Stimulated activated naive B cell treated with anti-CD40 and anti-IgM and Interleukin-4, amounts not matched to agents 10 μg/mL and 1 μg/mL and 100 μg/mL, for 72 hours (primary cell): ENCODE data around the gene NFIX.

Experiments
- ATAC-seq, 2 donors: fragments of 150-1000 bp; cut with Tn5 transposase; replicated peaks; 2 replicates each; pipeline ENCODE4 v1.10.0; 2021; ENCODE audit warnings: moderate library complexity in 1 of 2
- DNase-seq: peaks from one replicate; pipeline ENCODE4 v3.0.0; 2021
- H3K27ac Mint-ChIP-seq: one replicate; pipeline ENCODE4 v1.8.0; 2022; ENCODE audit warnings: mild to moderate bottlenecking, mixed read lengths
- H3K27me3 Mint-ChIP-seq, 2 donors: one replicate each; pipeline ENCODE4 v1.8.0; 2022; ENCODE audit warnings: mixed read lengths in 2 of 2
- H3K36me3 Mint-ChIP-seq, 2 donors: one replicate each; pipeline ENCODE4 v1.8.0; 2022; ENCODE audit warnings: mixed read lengths in 2 of 2, mild to moderate bottlenecking in 1 of 2
- H3K4me1 Mint-ChIP-seq, 2 donors: one replicate each; pipeline ENCODE4 v1.8.0; 2022; ENCODE audit warnings: mixed read lengths in 2 of 2, mild to moderate bottlenecking in 1 of 2
- H3K4me3 Mint-ChIP-seq, 2 donors: one replicate each; pipeline ENCODE4 v1.8.0; 2022; ENCODE audit warnings: mild to moderate bottlenecking in 2 of 2, mixed read lengths in 2 of 2, moderate library complexity in 1 of 2
- H3K9me3 Mint-ChIP-seq, 2 donors: one replicate each; pipeline ENCODE4 v1.8.0; 2022; ENCODE audit warnings: mixed read lengths in 2 of 2, mild to moderate bottlenecking in 1 of 2

The NFIX gene

GRCh38 chr19:13022111-13022858 lies 27.0 kb downstream of the NFIX start:
- Mint-ChIP-seq H3K27me3 (peaks cover 17 to 41% of the 10 kb centered on the region in 2 donors), H3K27ac (peak overlapping the region; percentile 43)
- no peak for DNase-seq

DNA sequence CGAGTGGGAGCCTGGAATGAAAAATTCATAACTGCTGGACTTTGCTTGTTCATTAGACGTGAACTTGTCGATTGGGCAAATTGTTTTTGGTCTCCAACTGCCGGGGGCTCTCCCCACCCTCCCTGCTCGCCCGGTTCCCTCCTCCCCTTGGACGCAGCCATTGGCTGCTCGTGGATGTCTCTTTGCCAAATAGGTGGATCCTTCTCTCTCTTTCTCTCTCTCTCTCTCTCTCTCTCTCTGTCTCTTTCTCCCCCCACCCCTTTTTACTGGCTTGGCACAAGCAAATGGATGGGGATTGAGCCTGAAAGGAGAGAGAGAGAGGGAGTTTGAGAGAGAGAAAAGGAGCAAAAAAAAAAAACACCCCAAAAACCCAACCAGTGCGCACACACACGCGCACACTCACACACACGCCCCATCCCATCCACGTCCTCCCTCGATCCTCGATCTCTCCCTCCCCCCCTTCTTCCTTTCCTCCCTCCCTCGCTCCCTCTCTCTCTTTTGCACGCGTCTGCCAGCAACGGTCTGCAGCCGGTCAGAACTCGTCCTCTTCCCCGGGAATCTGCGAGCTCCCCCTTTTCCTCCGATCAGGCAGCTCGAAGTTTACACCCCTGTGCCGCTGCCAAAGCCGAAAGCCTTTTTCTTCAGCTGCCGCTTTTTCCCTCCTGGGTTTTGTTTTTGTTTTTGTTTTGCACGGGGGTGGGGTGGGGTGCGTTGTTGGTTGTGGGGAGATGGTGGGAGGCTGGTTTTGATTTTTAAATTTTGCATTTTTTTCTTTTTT lies 27.8 kb downstream of the NFIX start:
- ATAC-seq, result peak in 1 of 2 donors; percentile 65

More at GRCh38 chr19:13022111-13022858, 27.0 kb downstream of the NFIX start:
- ATAC-seq, result peak; percentile 59 to 68
- peaks cover 16 to 39% of the 10 kb centered on the region in 2 donors for H3K4me1 Mint-ChIP-seq
- peak overlapping the region; percentile 81 to 83 for H3K4me3 Mint-ChIP-seq
- H3K36me3 Mint-ChIP-seq, result peaks cover 0 to 7% of the 10 kb centered on the region in 2 donors
- H3K9me3 Mint-ChIP-seq, result no peaks in the 10 kb centered on the region

DNA sequence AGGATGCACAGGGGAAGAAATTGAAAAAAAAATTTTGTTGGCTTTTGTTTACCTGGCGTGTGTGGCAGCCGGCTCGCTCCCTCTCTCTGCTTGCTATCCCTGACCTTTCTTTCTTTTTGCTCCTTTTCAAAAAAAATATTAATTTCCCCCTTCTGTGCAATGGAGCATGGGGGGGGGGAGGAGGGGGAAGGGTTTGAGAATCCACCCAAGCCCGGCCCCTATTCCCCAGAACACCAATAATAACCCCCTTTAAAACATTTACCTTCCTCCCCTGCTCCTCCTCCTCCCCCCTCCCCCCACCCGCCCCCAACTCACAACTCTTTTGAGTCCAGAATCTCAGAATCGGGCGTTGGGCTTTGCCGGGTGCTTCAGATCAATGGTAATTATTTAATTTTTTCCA lies 28.4 kb downstream of the NFIX start:
- peaks cover 9 to 34% of the 10 kb centered on the region in 2 donors for H3K27me3 Mint-ChIP-seq
- peak overlapping the region; percentile 80 to 83 for H3K4me3 Mint-ChIP-seq
- no peak overlapping the region for H3K27ac Mint-ChIP-seq
- no peak for DNase-seq
- no peak for ATAC-seq
- H3K36me3 Mint-ChIP-seq, result peaks cover 0 to 7% of the 10 kb centered on the region in 2 donors
- H3K9me3 Mint-ChIP-seq, result no peaks in the 10 kb centered on the region
- H3K4me1 Mint-ChIP-seq, result peaks cover 13 to 39% of the 10 kb centered on the region in 2 donors

More for the DNA sequence above, 27.8 kb downstream of the NFIX start:
- DNase-seq, result no peak
- H3K36me3 Mint-ChIP-seq, result peaks cover 0 to 7% of the 10 kb centered on the region in 2 donors
- H3K27me3 Mint-ChIP-seq, result peaks cover 9 to 34% of the 10 kb centered on the region in 2 donors
- H3K9me3 Mint-ChIP-seq, result no peaks in the 10 kb centered on the region
- H3K4me1 Mint-ChIP-seq, result peaks cover 13 to 39% of the 10 kb centered on the region in 2 donors
- H3K4me3 Mint-ChIP-seq, result peak overlapping the region; percentile 80 to 83
- peak overlapping the region; percentile 66 for H3K27ac Mint-ChIP-seq

DNA sequence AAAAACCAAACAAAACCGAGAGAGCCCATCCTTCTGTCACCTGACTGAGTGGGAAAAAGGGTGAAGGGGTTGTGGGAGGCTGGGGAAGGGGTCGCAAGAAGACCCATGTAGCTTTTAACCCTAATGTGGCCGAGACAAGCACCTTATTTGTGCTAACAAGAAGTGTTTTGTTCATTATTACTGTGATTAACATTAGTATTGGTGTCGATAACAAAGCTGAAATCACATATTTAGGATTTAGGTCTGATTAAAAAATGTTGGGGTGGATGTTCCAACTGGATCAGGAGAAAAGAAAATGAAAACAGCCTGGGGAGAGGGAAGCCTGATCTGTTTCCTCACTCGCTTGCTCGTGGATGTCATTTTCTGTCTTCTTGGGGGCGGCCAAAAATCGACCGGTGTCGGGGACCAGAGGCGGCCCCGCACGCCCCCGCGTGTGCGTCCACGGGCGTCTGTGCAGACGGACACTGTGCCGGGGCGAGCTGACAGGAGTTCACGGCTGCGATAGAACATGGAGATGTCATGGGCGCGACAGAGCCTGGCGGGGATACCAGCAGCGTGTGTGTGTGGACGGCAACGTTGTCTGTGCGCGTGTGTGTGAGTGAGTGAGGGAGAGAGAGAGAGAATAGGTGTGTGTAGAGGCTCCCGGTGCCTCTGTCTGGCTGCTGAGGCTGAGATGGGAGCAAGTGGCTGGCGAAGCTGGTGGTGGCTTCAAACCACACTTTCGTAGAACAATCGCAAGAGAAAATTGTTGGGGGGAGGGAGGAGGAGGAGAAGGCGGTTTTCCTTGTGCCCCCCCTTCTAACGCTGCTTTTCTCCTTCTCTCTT lies 29.1 kb downstream of the NFIX start:
- Mint-ChIP-seq H3K36me3 (peaks cover 0 to 7% of the 10 kb centered on the region in 2 donors), H3K4me3 (peak overlapping the region; percentile 72 to 80), H3K4me1 (peaks cover 13 to 39% of the 10 kb centered on the region in 2 donors), H3K9me3 (no peaks in the 10 kb centered on the region), H3K27ac (peak overlapping the region; percentile 2), H3K27me3 (peaks cover 9 to 34% of the 10 kb centered on the region in 2 donors)
- ATAC-seq (peak; percentile 50 to 53), DNase-seq (no peak)

DNA sequence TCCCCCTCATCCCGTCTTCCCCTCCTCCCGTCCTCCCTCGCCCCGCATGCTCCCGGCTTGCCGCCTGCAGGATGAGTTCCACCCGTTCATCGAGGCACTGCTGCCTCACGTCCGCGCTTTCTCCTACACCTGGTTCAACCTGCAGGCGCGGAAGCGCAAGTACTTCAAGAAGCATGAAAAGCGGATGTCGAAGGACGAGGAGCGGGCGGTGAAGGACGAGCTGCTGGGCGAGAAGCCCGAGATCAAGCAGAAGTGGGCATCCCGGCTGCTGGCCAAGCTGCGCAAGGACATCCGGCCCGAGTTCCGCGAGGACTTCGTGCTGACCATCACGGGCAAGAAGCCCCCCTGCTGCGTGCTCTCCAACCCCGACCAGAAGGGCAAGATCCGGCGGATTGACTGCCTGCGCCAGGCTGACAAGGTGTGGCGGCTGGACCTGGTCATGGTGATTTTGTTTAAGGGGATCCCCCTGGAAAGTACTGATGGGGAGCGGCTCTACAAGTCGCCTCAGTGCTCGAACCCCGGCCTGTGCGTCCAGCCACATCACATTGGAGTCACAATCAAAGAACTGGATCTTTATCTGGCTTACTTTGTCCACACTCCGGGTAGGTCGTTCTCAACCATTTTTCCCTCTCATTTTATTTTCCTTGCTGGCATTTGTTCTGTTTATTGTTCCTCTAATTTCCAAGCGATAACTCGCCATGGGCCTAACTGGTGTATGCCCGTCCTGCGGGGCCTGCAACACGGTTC lies 29.8 kb downstream of the NFIX start:
- Mint-ChIP-seq H3K4me3 (peak overlapping the region; percentile 21 to 80), H3K27ac (no peak overlapping the region)
- ATAC-seq, result no peak

DNA sequence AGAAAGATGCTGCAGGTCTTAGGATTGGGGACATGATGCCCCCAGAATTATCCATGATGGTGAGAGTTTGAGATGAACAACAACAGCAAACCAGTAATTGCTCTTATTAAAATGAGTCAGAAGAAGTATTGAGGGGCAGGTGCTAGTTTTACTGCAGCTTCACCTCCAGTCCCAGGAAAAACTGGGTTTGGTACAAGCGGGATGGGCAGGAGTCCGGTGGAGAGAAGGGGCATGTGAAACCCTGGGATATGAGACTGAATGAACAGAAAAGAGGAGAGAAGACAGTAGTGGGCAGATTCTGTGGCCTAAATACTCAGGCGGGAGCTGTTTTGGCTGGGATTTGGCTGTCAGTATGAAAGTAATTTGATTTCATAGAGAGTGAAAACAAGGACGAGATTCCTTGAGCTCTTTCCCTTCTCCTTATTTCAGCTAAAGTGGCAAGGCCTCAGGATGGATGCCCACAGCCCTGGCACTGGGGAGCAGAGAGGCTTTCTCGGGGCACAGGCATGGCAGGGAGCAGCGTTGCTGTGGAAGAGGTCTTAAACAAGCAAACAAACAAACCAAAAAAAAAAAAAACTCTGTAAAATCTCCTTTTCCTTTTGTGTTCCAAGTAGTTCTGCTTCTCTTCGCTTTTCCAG lies 30.7 kb downstream of the NFIX start:
- Mint-ChIP-seq H3K9me3 (no peaks in the 10 kb centered on the region), H3K27ac (no peak overlapping the region), H3K36me3 (peaks cover 0 to 7% of the 10 kb centered on the region in 2 donors), H3K4me1 (peaks cover 13 to 39% of the 10 kb centered on the region in 2 donors), H3K27me3 (peaks cover 9 to 34% of the 10 kb centered on the region in 2 donors), H3K4me3 (peak overlapping the region; percentile 21 to 51)
- no peak for ATAC-seq
- DNase-seq, result no peak

More for the DNA sequence above, 29.8 kb downstream of the NFIX start:
- DNase-seq, result no peak
- Mint-ChIP-seq H3K36me3 (peaks cover 0 to 7% of the 10 kb centered on the region in 2 donors), H3K4me1 (peaks cover 13 to 39% of the 10 kb centered on the region in 2 donors), H3K9me3 (no peaks in the 10 kb centered on the region), H3K27me3 (peaks cover 9 to 34% of the 10 kb centered on the region in 2 donors)

DNA sequence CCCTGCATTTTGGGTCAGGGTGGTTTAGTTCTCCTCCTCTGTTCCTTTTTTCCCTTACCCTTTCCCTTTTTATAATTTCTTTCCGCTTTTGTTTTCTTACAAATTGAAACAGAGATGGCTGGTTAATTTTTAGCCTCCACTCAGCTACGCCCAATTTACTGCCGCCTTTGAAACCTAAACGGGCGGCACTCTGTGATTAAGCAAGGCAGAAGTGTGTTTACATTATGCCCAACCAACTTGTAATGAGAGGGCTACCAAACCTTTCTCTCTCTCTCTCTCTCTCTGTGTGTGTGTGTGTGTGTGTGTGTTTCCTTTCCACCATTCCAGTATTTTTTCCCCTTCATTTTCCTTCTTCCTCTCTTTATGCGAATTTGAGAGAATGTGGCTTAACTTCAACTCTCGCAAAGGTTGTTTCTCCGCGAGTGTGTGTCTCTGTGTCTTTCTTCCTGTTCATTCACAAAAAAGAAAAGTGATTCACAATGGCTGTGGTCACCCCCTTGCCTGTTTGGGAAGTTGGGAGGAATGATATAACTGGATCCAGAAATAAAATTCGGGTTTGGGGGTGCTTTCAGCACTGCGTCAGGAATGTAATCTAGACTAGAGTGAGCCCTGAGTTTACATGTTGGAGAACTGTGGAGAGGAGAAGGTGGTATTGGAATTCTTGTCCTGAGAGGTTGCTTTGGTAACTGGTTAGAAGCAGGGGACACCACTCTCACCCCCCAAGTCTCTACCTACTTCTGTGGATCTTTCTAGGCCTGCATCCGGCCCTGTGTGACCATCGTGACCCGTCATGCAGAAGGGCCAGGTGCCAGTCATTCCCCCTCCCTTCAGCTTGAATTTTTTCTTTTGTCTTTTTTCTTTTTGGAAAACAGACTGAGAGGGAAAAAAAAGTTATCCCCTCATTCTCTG lies 31.4 kb downstream of the NFIX start:
- ATAC-seq, result no peak
- Mint-ChIP-seq H3K9me3 (no peaks in the 10 kb centered on the region), H3K4me1 (peaks cover 13 to 37% of the 10 kb centered on the region in 2 donors), H3K27ac (no peak overlapping the region), H3K27me3 (peaks cover 9 to 32% of the 10 kb centered on the region in 2 donors), H3K36me3 (peaks cover 0 to 7% of the 10 kb centered on the region in 2 donors), H3K4me3 (no peak overlapping the region)
- DNase-seq, result no peak

GRCh38 chr19:13027557-13027956 lies 32.3 kb downstream of the NFIX start:
- Mint-ChIP-seq H3K27ac (no peak overlapping the region), H3K4me1 (peaks cover 9 to 28% of the 10 kb centered on the region in 2 donors), H3K36me3 (peaks cover 0 to 7% of the 10 kb centered on the region in 2 donors), H3K4me3 (no peak overlapping the region), H3K9me3 (no peaks in the 10 kb centered on the region), H3K27me3 (peaks cover 9 to 28% of the 10 kb centered on the region in 2 donors)
- no peak for DNase-seq
- ATAC-seq, result no peak

DNA sequence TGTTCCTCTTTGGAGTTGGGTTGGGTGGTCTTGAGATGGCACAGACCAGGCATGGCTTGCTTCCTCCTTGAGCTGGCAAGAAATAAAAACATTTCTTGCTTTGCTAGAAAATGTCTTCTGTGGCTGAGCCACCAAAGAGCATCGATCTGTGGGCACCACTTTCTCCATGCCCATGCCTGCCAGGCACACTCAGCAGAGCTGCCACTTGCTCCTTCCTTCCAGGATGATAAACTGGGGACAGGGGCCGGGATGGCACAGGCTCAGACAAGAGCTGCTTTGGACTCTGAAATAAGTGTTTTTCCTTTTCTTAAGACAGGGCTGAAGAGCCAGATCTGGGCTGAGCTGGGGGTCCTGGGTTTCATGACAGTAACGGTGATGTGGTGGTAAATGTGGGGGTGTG lies 32.8 kb downstream of the NFIX start:
- H3K27ac Mint-ChIP-seq, result no peak overlapping the region
- ATAC-seq (no peak), DNase-seq (no peak)
- peaks cover 9 to 28% of the 10 kb centered on the region in 2 donors for H3K27me3 Mint-ChIP-seq
- H3K4me3 Mint-ChIP-seq, result no peak overlapping the region
- peaks cover 0 to 7% of the 10 kb centered on the region in 2 donors for H3K36me3 Mint-ChIP-seq
- H3K9me3 Mint-ChIP-seq, result no peaks in the 10 kb centered on the region
- H3K4me1 Mint-ChIP-seq, result peaks cover 9 to 24% of the 10 kb centered on the region in 2 donors

DNA sequence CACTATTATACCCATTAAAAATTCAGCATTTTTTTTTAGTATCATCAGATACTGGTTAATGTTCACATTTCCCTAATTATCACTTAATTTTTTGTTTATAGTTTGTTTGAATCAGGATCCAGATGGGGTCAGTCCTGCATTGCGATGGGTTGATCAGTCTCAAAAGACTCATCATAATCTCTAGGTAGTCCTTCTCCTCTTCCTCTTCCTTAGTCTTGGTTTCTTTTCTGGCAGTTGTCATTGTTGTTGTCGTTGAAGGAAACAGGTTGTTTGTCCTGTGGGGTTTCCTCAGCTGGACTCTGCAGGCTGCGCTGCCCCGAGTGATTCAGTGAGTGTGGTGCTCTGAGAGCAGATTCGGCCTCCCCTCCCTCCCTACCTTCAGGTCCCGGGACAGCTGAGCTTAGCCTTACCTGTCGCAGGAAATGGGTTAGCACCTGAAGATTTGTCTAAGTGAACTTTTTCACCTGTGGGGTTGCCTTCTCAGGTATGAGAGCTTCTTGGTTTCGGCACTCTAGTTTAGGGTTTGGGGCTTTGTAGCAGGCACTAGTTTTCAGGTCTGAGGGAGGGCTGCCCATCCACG lies 34.1 kb downstream of the NFIX start:
- Mint-ChIP-seq H3K9me3 (no peaks in the 10 kb centered on the region), H3K27me3 (peaks cover 7 to 16% of the 10 kb centered on the region in 2 donors), H3K27ac (no peak overlapping the region), H3K4me1 (peaks cover 7 to 12% of the 10 kb centered on the region in 2 donors), H3K36me3 (peaks cover 0 to 7% of the 10 kb centered on the region in 2 donors), H3K4me3 (no peak overlapping the region)
- no peak for ATAC-seq
- no peak for DNase-seq

GRCh38 chr19:13029893-13030292 lies 34.6 kb downstream of the NFIX start:
- H3K9me3 Mint-ChIP-seq, result no peaks in the 10 kb centered on the region

More at GRCh38 chr19:13029893-13030292, 34.6 kb downstream of the NFIX start:
- no peak for ATAC-seq
- Mint-ChIP-seq H3K27ac (no peak overlapping the region), H3K4me3 (no peak overlapping the region), H3K27me3 (peaks cover 4 to 11% of the 10 kb centered on the region in 2 donors), H3K36me3 (peaks cover 0 to 4% of the 10 kb centered on the region in 2 donors), H3K4me1 (peaks cover 4 to 7% of the 10 kb centered on the region in 2 donors)
- no peak for DNase-seq
